NCI-H526 (cell line): ENCODE data around the gene CELA2A.
A peak's percentile ranks its signal among the peaks of the same experiment; 100 is the strongest.
"Not testable (repeated sequence)": the region's sequence is repeated elsewhere in the genome, so short reads cannot be mapped to it uniquely, and the experiment has no call there.

Experiments used
- DNase-seq, 2 experiments: peaks; one replicate each; lab custom pipeline; 2025; lab: John Stamatoyannopoulos, UW

CELA2A gene

DNA sequence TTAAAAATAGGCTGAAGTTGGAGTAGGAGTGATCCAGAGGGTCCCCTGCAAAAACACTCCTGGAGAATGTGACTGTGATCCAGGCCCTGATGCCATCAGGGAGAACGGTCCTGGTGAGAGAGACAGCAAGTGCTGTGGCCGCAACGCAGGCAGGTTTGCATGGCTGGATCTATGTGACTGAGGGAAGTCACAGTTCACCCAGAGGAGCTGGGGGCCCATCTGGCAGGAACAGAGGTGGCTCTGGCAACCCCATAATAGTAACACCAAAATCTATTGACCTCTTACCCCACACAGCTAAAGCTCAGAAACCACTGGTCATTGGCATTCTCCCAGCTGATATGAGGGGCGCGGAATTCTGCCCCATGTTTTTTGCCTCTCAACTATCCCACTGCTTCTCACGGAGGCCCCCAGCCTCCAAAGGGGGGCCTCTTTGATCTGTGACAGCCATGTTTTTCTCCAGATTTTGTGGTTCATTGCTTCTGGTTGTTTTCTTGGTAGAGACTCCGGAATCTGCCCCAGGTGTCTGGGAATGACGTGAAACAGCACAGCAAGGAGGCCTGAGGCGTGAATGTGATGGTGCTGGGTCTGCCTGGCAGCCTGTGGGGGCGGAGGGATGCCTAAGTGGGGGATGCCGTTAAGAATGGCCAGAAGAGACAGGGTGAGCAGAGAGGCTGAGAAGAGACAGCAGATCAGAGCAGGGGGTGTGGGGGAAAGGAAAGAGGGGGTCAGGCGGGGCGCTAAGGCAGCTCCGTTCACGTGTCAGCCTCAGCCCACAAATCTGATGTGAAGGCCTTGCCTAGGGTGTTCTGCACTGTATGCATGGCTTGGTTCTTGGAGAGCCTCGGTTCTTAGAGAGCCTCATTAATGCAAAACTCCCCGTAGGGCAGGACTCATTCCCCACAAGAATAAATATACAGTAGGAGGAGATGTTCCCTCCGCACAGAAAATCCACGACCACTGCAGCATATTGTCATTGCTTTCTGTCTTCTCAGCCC is 43.9 kb downstream of the CELA2A start:
- no peak for DNase-seq

DNA sequence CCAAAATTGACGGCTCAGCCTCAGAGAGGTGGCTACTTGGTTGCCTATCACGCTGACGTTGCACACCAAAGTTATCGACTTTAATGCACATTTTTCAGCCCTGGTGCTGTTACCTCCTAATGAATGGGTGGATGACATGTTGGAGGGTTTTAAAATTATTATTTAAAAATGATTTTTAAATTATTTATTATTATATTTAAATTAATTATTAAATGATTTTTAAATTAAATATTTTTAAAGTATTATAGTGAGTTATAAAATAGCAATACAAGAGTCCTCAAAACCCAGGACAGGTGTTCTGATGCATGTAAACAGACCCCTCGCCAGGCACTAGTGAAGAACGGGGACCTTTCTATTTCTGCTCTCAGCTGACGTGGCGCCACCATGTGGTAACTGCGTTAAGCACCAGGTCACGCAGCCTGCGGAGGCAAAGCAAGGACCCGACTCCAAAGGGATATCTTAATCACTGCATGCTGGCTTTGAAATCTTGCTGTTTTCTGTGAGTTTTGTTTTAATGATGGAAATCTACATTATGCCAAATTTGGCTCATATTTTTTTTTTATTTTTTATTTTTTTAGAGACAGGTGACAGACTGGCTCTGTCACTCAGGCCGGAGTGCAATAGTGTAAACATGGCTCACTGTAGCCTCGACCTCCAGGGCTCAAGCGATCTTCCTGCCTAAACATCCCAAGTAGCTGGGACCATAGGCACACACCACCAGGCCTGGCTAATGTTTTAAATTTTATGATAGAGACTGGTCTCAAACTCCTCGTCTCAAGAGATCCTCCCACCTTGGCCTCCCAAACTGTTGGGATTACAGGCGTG is 44.9 kb downstream of the CELA2A start:
- DNase-seq = peak; percentile 48 to 80

DNA sequence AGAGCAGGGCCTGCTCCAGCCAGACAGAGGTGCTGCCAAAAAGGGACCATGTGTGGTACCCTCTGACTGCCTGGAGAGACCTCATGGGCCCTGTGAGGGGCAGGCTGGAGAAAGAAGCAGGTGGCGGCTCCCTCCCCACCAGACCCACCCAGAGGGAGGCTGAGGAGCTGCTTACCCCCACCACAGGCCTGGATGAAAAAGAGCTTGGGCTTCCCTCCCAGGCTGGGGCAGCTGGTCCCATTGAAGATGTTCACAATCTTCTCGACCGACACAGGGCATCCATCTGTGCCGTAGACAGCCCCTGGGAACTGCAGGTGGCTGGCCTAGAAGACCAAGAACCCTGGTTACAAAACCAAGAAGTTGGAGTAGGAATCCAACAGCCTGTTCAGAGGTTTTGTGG is 47.9 kb downstream of the CELA2A start:
- no peak for DNase-seq

DNA sequence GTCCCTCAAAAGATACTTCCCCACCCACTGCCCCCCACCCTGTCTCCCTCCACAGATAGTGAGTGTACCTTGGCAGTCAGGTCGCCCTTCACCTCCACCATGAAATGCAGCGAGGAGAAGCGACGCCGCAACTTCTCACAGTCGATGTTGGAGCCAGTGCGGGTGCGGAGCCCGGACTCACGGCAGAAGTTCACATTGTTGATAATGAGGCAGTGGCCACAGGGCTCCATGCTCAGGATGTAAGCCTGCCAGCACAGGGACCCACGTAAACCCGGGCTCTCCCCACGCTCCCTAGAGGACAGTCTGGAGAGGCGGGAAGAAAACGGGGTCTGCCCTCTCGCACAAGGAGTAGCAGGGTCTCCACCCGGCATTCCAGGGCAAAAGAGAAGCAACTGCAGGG is 50.3 kb downstream of the CELA2A start:
- no peak for DNase-seq

DNA sequence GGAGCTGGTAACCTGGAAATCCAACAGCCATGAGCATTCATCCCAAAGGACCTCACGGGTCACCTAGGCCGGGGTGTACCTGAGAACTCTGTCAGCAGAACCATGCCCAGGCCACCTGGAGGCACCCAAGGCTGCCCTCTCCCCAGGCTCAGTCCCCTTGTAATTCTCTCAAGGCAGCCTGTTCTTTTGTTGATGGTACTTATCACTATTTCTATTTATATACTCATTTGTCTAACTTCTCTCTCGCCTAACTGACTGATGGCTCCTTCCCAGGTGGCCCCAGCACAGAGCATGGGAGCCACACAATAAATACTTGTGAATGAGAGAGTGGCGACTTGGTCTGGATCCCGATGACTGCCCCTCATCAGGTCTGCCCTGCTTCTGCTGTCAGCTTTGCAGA is 50.7 kb downstream of the CELA2A start:
- no peak for DNase-seq

DNA sequence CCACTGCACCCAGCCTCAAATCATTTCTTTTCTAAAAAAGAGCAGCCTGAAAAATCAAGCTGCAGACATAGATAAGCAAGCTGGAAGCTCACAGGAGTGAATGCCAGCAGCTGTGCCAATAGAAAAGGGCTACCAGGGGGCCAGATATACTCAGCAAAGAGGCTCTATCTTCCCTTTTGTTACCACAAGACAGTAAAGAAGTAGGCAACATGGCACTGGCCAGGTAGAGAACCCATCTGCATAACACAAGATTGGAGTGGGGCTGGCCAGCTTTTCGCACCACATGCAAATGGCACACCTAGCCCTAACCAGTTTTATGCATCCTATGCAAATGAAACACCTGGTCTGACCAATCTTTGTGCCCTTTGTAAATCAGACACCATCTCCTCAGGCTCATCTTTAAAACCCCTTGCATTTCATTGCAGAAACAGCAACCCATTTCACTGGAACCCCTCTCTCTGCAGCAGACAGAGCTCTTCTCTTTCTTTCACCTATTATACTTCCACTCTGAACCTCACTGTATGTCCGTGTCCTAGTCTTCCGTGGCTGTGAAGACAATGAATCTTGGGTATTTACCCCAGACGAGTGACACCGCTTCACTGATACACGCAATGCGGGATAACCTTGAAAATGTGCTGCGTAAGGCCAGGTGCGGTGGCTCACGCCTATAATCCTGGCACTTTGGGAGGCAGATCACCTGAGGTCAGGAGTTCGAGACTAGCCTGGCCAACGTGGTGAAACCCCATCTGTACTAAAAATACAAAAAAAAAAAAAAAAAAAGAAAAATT is 52.4 kb downstream of the CELA2A start:
- DNase-seq = peak; percentile 90 to 94

DNA sequence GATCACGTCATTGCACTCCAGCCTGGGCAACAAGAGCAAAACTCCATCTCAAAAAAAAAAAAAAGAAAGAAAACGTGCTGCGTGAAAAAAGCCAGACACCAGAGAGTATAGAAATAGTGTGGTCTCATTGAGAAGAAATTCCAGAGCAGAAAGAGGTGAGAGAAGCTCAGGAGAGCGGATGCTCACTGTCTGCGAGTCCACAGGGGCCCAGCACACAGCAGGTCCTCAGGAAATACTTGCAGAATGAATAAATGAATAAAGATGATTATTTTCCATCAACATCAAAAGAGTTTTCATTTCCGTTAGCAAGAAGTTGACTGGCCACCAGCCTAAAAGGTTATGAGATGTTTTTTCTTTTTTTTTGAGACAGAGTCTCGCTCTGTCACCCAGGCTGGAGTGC is 53.1 kb downstream of the CELA2A start:
- no peak for DNase-seq

DNA sequence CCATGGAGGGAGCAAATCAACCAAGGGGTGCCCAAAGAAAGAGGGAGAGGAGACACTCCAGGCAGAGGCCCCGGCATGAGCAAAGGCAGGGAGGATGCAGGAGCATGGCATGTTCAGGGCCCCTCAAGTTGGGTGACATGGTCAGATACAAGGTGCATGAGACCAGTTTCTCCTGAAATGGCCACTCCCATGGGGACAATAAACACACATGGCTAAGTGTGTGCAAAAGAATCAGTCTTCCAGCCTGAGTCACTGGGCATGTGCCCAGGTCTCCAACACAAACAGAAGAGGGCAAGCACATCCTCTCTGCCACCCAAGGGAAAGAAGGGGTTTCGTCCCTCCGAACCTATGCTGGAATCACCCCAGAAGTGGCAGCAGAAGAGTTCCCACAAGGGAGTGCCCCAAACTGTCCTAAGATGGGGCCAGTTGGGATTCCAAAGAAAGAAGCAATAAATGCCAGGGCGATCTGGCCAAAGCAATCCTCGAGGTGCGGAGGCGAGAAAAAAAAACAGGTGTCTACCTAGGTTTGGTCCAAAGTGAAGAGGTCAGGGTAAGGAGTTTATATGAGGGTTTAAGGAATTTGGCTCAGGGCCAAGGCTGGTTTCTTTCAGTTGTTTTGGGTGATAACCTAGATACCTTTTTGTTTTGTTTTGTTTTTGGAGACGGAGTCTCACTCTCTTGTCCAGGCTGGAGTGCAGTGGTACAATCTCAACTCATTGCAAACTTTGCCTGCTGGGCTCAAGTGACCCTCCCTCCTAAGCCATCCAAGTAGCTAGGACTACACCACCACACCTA is 54.3 kb downstream of the CELA2A start:
- no peak for DNase-seq

DNA sequence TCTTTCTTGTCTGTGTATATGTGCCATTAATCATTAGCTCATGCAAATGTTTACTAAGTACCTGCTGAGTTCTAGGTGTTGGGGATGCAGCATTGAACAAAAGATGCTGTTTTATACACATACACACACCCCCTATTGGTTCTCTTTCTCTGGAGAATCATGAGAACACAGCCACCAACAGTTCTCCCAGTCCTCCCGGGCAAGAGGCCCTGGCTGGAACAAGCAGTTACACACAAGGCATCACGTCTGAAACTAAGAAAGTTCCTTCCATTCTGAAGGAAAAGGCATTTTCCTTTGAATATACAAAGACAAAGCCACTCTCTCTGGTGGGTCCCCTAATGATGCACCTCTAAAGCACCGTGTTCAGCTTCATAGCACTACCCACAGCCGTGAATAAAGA is 56.7 kb downstream of the CELA2A start:
- peak in 1 of 2 experiments; percentile 30 for DNase-seq

DNA sequence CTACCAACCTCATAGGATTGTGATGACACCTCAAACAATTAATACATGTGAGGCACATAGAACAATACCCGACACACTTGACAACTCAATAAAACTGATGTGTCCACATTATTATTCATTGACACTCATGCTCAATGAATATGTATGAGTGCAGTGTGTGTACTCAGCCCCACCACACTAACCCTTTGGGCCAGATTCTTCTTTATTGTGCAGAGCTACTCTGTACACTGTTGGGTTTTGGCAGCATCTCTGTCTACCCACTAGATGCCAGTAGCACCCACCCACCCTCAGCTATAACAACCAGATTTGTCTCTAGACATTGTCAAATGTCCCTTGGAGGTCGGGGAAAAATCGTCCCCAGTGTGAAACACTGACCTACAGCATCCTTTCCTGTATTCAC is 57.4 kb downstream of the CELA2A start:
- DNase-seq = no peak

DNA sequence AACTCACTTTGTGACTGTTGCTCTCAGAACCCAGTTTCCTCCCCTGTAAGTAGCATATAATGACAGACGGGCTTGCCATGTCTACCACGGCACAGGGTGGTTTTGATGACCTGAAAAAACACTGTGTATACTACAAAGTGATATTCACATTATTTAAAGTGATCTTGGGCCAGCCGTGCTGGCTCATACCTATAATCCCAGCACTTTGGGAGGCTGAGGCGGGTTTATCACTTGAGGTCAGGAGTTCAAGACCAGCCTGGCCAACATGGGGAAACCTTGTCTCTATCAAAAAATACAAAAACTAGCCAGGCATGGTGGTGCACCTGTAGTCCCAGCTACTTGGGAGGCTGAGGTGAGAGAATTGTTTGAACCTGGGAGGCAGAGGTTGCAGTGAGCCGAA is 58.0 kb downstream of the CELA2A start:
- DNase-seq = not testable (repeated sequence)

DNA sequence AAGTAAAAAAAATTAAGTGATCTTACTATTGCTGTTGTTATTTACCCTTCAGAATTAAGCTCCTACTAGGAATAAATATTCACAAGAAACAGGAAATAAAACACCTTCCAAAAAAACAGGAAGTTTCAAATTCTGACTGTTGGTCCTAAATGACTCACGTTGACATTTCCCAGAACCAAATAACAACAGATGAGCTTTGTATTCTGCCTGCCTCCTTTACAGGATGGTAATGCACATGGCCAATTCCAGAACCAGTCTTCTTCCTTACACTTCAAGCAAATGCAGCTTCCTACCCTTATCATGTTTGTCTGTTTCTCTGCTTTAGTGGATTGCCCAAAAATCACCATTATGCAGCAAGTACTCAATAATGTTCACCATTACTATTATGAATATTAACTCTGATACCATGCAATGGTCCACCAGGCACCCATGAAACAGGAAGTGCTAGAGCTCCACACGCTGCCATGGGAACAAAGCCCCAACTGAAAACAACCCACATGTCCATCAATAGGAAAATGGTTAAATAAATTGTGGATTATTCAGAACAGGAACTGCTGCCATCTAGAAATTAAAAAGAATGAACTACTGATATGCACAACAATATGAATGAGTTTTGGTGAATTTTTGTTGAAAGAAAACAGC is 58.6 kb downstream of the CELA2A start:
- no peak for DNase-seq

DNA sequence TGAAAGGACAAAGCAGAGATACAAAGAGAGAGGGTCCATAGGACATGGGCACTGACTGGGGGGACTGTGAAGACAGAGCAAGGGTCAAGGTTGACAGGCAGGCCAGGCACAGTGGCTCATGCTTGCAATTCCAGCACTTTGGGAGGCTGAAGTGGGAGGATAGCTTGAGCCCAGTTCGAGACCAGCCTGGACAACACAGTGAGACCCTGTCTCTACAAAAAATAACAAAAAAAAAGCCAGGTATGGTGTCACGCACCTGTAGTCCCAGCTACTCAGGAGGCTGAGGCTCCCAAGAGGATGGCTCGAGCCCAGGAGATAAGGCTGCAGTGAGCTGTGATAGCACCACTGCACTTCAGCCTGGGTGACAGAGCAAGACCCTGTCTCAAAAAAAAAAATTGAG is 63.1 kb downstream of the CELA2A start:
- DNase-seq = no peak

DNA sequence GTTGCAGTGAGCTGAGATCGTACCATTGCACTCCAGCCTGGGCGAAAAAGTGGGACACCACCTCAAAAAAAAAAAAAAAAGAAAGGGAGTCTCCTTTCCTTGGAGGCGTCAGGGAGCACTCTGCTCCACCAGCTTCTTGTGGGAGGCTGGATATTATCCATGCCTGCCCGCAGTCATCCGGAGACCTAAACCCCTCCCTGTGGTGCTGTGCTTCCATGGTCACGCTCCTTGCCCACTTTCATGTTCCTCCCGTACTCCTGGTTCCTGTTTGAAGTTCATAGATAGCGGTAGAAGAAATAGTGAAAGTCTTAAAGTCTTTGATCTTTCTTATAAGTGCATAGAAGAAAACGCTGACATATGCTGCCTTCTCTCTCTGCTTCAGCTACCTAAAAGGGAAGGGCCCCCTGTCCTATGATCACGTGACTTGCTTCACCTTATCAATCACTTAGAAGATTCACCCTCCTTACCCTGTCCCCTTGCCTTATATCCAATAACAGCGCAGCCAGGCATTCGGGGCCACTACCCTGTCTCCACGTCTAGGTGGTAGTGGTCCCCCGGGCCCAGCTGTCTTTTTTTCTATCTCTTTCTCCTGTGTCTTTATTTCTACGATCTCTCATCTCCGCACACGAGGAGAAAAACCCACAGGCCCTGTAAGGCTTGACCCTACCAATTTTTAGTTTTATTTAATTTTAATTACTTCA is 64.8 kb downstream of the CELA2A start:
- not testable (repeated sequence) for DNase-seq
